SK-N-SH (cell line): ENCODE results near the gene PLXNA4. TPM values are rescaled to one million over a fixed set of nuclear protein-coding genes. Genes with fewer than 3 reads are reported as not detected.
A peak's percentile ranks its signal among the peaks of the same experiment; 100 is the strongest.

Source experiments
- CHD2 ChIP-seq: fragments of 150-350 bp; IDR thresholded peaks from 2 replicates; pipeline ENCODE4 v1.6.1; 2018; ENCODE audit warnings: low read length; ENCODE audit not compliant: partially characterized antibody
- ELF1 ChIP-seq: IDR thresholded peaks from 2 replicates; pipeline ENCODE4 v1.4.0; 2012
- EP300 ChIP-seq, 2 experiments: IDR thresholded peaks; 2 replicates each; pipeline versions ENCODE4 v1.4.0 to v1.6.1; 2012; ENCODE audit warnings: borderline replicate concordance in 1 of 2, low read depth in 1 of 2, low read length in 1 of 2
- GABPA ChIP-seq: IDR thresholded peaks from 2 replicates; pipeline ENCODE4 v1.4.0; 2012; ENCODE audit warnings: low read depth, mild to moderate bottlenecking
- MEF2A ChIP-seq: IDR thresholded peaks from 2 replicates; pipeline ENCODE4 v1.4.0; 2012; ENCODE audit warnings: low read depth, borderline replicate concordance
- MXI1 ChIP-seq: IDR thresholded peaks from 2 replicates; pipeline ENCODE4 v1.6.1; 2012; ENCODE audit warnings: mild to moderate bottlenecking, low read depth, low read length, improper control_type of control experiment
- NFIC ChIP-seq: IDR thresholded peaks from 2 replicates; pipeline ENCODE4 v1.4.0; 2012; ENCODE audit warnings: borderline replicate concordance
- RAD21 ChIP-seq: IDR thresholded peaks from 2 replicates; pipeline ENCODE4 v1.6.1; 2012; ENCODE audit warnings: mild to moderate bottlenecking, low read length
- RCOR1 ChIP-seq: fragments of 150-350 bp; IDR thresholded peaks from 2 replicates; pipeline ENCODE4 v1.6.1; 2017; ENCODE audit warnings: antibody characterized with exemption, low read length
- RXRA ChIP-seq: IDR thresholded peaks from 2 replicates; pipeline ENCODE4 v1.4.0; 2012; ENCODE audit warnings: low read depth, mild to moderate bottlenecking, borderline replicate concordance
- SIN3A ChIP-seq: IDR thresholded peaks from 2 replicates; pipeline ENCODE4 v1.6.1; 2012; ENCODE audit warnings: low read depth, mild to moderate bottlenecking, low read length, moderate library complexity, borderline replicate concordance
- SMC3 ChIP-seq: IDR thresholded peaks from 2 replicates; pipeline ENCODE4 v1.6.1; 2012; ENCODE audit warnings: low read depth, low read length, improper control_type of control experiment
- TAF1 ChIP-seq: IDR thresholded peaks from 2 replicates; pipeline ENCODE4 v1.6.1; 2012; ENCODE audit warnings: low read depth, mild to moderate bottlenecking, low read length, moderate library complexity, borderline replicate concordance
- TCF12 ChIP-seq: IDR thresholded peaks from 2 replicates; pipeline ENCODE4 v1.4.0; 2012
- USF1 ChIP-seq: IDR thresholded peaks from 2 replicates; pipeline ENCODE4 v1.4.0; 2012; ENCODE audit warnings: low read depth, borderline replicate concordance
- YY1 ChIP-seq: IDR thresholded peaks from 2 replicates; pipeline ENCODE4 v1.4.0; 2012; ENCODE audit warnings: low read depth, mild to moderate bottlenecking
- ZBTB33 ChIP-seq: IDR thresholded peaks from 2 replicates; pipeline ENCODE4 v1.4.0; 2012; ENCODE audit warnings: low read depth, borderline replicate concordance
- polyA plus RNA-seq, 3 experiments: library from polyadenylated mRNA; depleted of rRNA; stranded (reverse); fragments of >200 nt; gene quantifications; 2 replicates each; pipeline ENCODE4 v1.2.3, GENCODE V29; 2012
- TF ChIP-seq, protein P1 (sequence below): IDR thresholded peaks from 2 replicates; pipeline ENCODE4; 2012

The PLXNA4 gene
- polyA plus RNA-seq, 1 of the 3 experiments (the other 2 are of a cell fraction) = 2.4 TPM

DNA sequence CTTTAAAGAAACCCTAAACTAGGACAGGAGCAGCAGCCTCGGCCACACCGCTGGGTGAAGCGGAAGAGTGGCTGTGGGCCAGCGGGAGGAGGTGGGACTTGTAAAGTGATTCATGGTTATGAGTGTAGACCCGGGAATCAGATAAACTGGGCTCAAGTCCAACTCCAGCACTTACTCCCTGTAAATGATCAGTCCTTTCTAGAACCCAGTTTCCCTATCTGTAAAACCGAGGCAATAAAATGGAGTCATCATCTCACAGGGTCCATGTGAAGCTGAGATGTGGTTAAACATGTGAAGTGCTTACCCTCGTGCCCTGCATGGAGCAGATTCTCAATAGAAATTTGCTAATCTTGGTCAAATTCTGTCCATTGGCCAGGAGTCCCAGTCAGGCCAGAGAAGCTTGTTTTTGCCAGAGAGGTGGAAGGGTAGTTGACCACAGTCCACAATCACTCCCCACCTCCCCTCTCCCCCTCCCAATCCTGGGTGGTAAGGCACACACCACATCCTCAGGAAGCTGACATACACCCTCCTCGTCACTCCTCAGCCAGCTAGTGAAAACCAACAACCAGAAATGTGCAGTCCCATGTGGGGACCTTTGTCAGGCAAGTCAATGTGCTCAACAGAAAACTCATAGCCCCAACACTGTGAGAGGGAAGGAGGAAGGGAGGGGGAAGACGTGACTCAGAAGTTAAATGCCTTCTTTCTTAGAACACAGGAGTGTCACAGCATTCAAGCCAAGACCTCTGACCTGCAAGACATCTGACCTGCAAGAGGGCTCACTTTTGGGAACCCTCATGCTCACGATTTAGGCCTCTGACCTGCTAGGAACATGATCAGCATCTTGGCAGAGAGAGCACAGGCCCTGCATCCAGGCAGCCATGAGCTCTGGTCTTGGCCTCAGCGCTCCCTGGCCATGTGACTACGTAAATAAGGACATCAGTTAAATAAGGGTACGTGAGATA lies 145.1 kb downstream of the PLXNA4 start (continued):
- TF ChIP-seq YY1 (no peak), EP300 (IDR thresholded peaks at IDR 0.05; ENCODE audit: borderline replicate concordance in 1 of 2, low read depth in 1 of 2, low read length in 1 of 2) (no peak; a peak in 1 of 4 replicates), ZBTB33 (no peak), SMC3 (no peak), MXI1 (no peak), RXRA (no peak; the same call in 1 of the 2 replicates), USF1 (no peak), NFIC (peak; percentile 97), TCF12 (peak; percentile 58; the same call in 1 of the 2 replicates), RCOR1 (peak; percentile 16; the same call in 1 of the 2 replicates), TAF1 (no peak), GABPA (peak; percentile 46; the same call in 1 of the 2 replicates), ELF1 (no peak), CHD2 (no peak), RAD21 (no peak), SIN3A (no peak), MEF2A (no peak)
- TF ChIP-seq, protein P1, sequence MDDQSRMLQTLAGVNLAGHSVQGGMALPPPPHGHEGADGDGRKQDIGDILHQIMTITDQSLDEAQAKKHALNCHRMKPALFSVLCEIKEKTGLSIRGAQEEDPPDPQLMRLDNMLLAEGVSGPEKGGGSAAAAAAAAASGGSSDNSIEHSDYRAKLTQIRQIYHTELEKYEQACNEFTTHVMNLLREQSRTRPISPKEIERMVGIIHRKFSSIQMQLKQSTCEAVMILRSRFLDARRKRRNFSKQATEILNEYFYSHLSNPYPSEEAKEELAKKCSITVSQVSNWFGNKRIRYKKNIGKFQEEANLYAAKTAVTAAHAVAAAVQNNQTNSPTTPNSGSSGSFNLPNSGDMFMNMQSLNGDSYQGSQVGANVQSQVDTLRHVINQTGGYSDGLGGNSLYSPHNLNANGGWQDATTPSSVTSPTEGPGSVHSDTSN = peak; percentile 85
